ENCODE data around the gene RPL29. TPM values are rescaled to one million over a fixed set of nuclear protein-coding genes. Genes with fewer than 3 reads are reported as not detected.
A peak's percentile ranks its signal among the peaks of the same experiment; 100 is the strongest.
"Not testable (repeated sequence)": the region's sequence is repeated elsewhere in the genome, so short reads cannot be mapped to it uniquely, and the experiment has no call there.

The RPL29 gene
- polyA plus RNA-seq (2013, experiment 1 of 2), result 2,500 TPM
- polyA plus RNA-seq (2013, experiment 2 of 2), result 2,467 TPM

- no peak within 1 kb of the TSS for H3K14ac ChIP-seq (ENCODE audit: low read length)
- H4K91ac ChIP-seq (ENCODE audit: low read depth, low read length, poor library complexity), result no peak within 1 kb of the TSS
- H2AK5ac ChIP-seq (ENCODE audit: low read depth, low read length), result peak within 1 kb of the TSS; percentile 82
- peak; percentile 87 for DNase-seq (ENCODE audit: low spot score)
- peak within 1 kb of the TSS; percentile 58 for H4K8ac ChIP-seq (ENCODE audit: low read depth, low read length)
- H2BK5ac ChIP-seq (ENCODE audit: low read length), result peak within 1 kb of the TSS; percentile 83
- H2BK12ac ChIP-seq (ENCODE audit: low read length), result no peak within 1 kb of the TSS
- H3K23ac ChIP-seq (ENCODE audit: low read depth, low read length, poor library complexity), result peak within 1 kb of the TSS; percentile 97
- no peaks in the 10 kb centered on the region for H3K9me3 ChIP-seq (replicated peaks in 1 of 2; ENCODE audit: control insufficient read depth in 2 of 2, insufficient read depth in 1 of 2, low read depth in 1 of 2, low read length in 2 of 2)
- peak within 1 kb of the TSS; percentile 81 for H3K18ac ChIP-seq (ENCODE audit: low read length)
- H3K4ac ChIP-seq (ENCODE audit: low read length), result no peak within 1 kb of the TSS
- peaks cover 9% of the 10 kb centered on the region for H3K79me1 ChIP-seq (ENCODE audit: low read depth, low read length)
- H2BK15ac ChIP-seq (ENCODE audit: low read length), result no peak within 1 kb of the TSS
- peak within 1 kb of the TSS; percentile 90 for H3K9ac ChIP-seq (ENCODE audit: low read depth, low read length, poor library complexity)
- H2BK120ac ChIP-seq (ENCODE audit: low read depth, low read length), result no peak within 1 kb of the TSS
- peak within 1 kb of the TSS; percentile 89 to 96 for H3K4me3 ChIP-seq (ENCODE audit: low read length in 2 of 2)
- H2AFZ ChIP-seq (ENCODE audit: low read length), result peak within 1 kb of the TSS; percentile 66
- H3K27ac ChIP-seq (replicated peaks; ENCODE audit: low read length), result peak within 1 kb of the TSS; percentile 73
- peaks cover 14 to 16% of the 10 kb centered on the region in 2 donors for H3K4me1 ChIP-seq (ENCODE audit: control insufficient read depth in 2 of 2, insufficient read depth in 1 of 2, low read depth in 1 of 2, low read length in 2 of 2)
- H3K27me3 ChIP-seq (ENCODE audit: control insufficient read depth in 3 of 3, insufficient read depth in 3 of 3, low read depth in 1 of 3, low read length in 3 of 3), result peaks cover 0 to 2% (median 0%) of the 10 kb centered on the region in 3 experiments
- peaks cover 28 to 41% of the 10 kb centered on the region in 2 donors for H3K36me3 ChIP-seq (replicated peaks in 1 of 2; ENCODE audit: control insufficient read depth in 2 of 2, insufficient read depth in 2 of 2, low read length in 2 of 2)
- WGBS, 2 donors (ENCODE audit: extremely low coverage in 2 of 2, insufficient read length in 2 of 2, insufficient replicate concordance in 1 of 2), result no CpG with 5 or more reads among the region's 40 CpGs
- H3K4me2 ChIP-seq (ENCODE audit: insufficient read depth, low read length, poor library complexity, severe bottlenecking), result peak within 1 kb of the TSS; percentile 63
Observed at GRCh38 chr3:51995346-51996163, at the start of gene RPL29. Gene RPL29, minus strand, starts transcription at chr3:51995895. Its CDS starts 434 bp downstream, at chr3:51995461.

GRCh38 chr3:52044869-52045619, 49.3 kb upstream of the RPL29 start:
- WGBS, 2 donors (ENCODE audit: extremely low coverage in 2 of 2, insufficient read length in 2 of 2, insufficient replicate concordance in 1 of 2), result no CpG with 5 or more reads among the region's 18 CpGs
- Histone ChIP-seq H3K14ac (ENCODE audit: low read length) (no peak overlapping the region), H3K4me1 (ENCODE audit: control insufficient read depth in 2 of 2, insufficient read depth in 1 of 2, low read depth in 1 of 2, low read length in 2 of 2) (peaks cover 13 to 26% of the 10 kb centered on the region in 2 donors), H3K18ac (ENCODE audit: low read length) (peak overlapping the region; percentile 78), H4K8ac (ENCODE audit: low read depth, low read length) (no peak overlapping the region), H3K4me3 (ENCODE audit: low read length in 2 of 2) (no peak overlapping the region), H3K4me2 (ENCODE audit: insufficient read depth, low read length, poor library complexity, severe bottlenecking) (no peak overlapping the region), H2BK120ac (ENCODE audit: low read depth, low read length) (no peak overlapping the region), H3K36me3 (replicated peaks in 1 of 2; ENCODE audit: control insufficient read depth in 2 of 2, insufficient read depth in 2 of 2, low read length in 2 of 2) (peaks cover 6 to 9% of the 10 kb centered on the region in 2 donors), H2BK12ac (ENCODE audit: low read length) (no peak overlapping the region), H3K4ac (ENCODE audit: low read length) (no peak overlapping the region), H3K9me3 (replicated peaks in 1 of 2; ENCODE audit: control insufficient read depth in 2 of 2, insufficient read depth in 1 of 2, low read depth in 1 of 2, low read length in 2 of 2) (no peaks in the 10 kb centered on the region), H3K9ac (ENCODE audit: low read depth, low read length, poor library complexity) (no peak overlapping the region), H3K23ac (ENCODE audit: low read depth, low read length, poor library complexity) (no peak overlapping the region), H4K91ac (ENCODE audit: low read depth, low read length, poor library complexity) (no peak overlapping the region), H2BK15ac (ENCODE audit: low read length) (peak overlapping the region; percentile 23), H2AK5ac (ENCODE audit: low read depth, low read length) (peak overlapping the region; percentile 18), H3K27ac (replicated peaks; ENCODE audit: low read length) (no peak overlapping the region), H2BK5ac (ENCODE audit: low read length) (peak overlapping the region; percentile 25), H3K27me3 (ENCODE audit: control insufficient read depth in 3 of 3, insufficient read depth in 3 of 3, low read depth in 1 of 3, low read length in 3 of 3) (peaks cover 0 to 18% (median 0%) of the 10 kb centered on the region in 3 experiments), H2AFZ (ENCODE audit: low read length) (peak overlapping the region; percentile 86), H3K79me1 (ENCODE audit: low read depth, low read length) (no peaks in the 10 kb centered on the region)
- no peak for DNase-seq (ENCODE audit: low spot score)

- peaks cover 0 to 2% of the 10 kb centered on the region in 2 donors for H3K36me3 ChIP-seq (replicated peaks in 1 of 2; ENCODE audit: control insufficient read depth in 2 of 2, insufficient read depth in 2 of 2, low read length in 2 of 2)
- no peak overlapping the region for H2BK5ac ChIP-seq (ENCODE audit: low read length)
- H2BK15ac ChIP-seq (ENCODE audit: low read length), result peak overlapping the region; percentile 52
- no peak overlapping the region for H4K91ac ChIP-seq (ENCODE audit: low read depth, low read length, poor library complexity)
- H3K4me2 ChIP-seq (ENCODE audit: insufficient read depth, low read length, poor library complexity, severe bottlenecking), result no peak overlapping the region
- no peaks in the 10 kb centered on the region for H3K9me3 ChIP-seq (replicated peaks in 1 of 2; ENCODE audit: control insufficient read depth in 2 of 2, insufficient read depth in 1 of 2, low read depth in 1 of 2, low read length in 2 of 2)
- no peak overlapping the region for H3K4me3 ChIP-seq (ENCODE audit: low read length in 2 of 2)
- H4K8ac ChIP-seq (ENCODE audit: low read depth, low read length), result no peak overlapping the region
- WGBS, 2 donors (ENCODE audit: extremely low coverage in 2 of 2, insufficient read length in 2 of 2, insufficient replicate concordance in 1 of 2), result no CpG with 5 or more reads among the region's 6 CpGs
- peaks cover 17 to 31% of the 10 kb centered on the region in 2 donors for H3K4me1 ChIP-seq (ENCODE audit: control insufficient read depth in 2 of 2, insufficient read depth in 1 of 2, low read depth in 1 of 2, low read length in 2 of 2)
- H2AK5ac ChIP-seq (ENCODE audit: low read depth, low read length), result peak overlapping the region; percentile 60
- H3K27ac ChIP-seq (replicated peaks; ENCODE audit: low read length), result no peak overlapping the region
- H3K4ac ChIP-seq (ENCODE audit: low read length), result no peak overlapping the region
- H3K18ac ChIP-seq (ENCODE audit: low read length), result no peak overlapping the region
- H2AFZ ChIP-seq (ENCODE audit: low read length), result no peak overlapping the region
- peak overlapping the region; percentile 50 for H3K14ac ChIP-seq (ENCODE audit: low read length)
- no peaks in the 10 kb centered on the region for H3K79me1 ChIP-seq (ENCODE audit: low read depth, low read length)
- no peak overlapping the region for H2BK120ac ChIP-seq (ENCODE audit: low read depth, low read length)
- no peak for DNase-seq (ENCODE audit: low spot score)
- H3K9ac ChIP-seq (ENCODE audit: low read depth, low read length, poor library complexity), result no peak overlapping the region
- peaks cover 0 to 31% (median 0%) of the 10 kb centered on the region in 3 experiments for H3K27me3 ChIP-seq (ENCODE audit: control insufficient read depth in 3 of 3, insufficient read depth in 3 of 3, low read depth in 1 of 3, low read length in 3 of 3)
- no peak overlapping the region for H2BK12ac ChIP-seq (ENCODE audit: low read length)
- no peak overlapping the region for H3K23ac ChIP-seq (ENCODE audit: low read depth, low read length, poor library complexity)
Observed at GRCh38 chr3:52043750-52044149, 48.1 kb upstream of the RPL29 start.

GRCh38 chr3:52043039-52043438, 47.3 kb upstream of the RPL29 start:
- H3K9me3 ChIP-seq (replicated peaks in 1 of 2; ENCODE audit: control insufficient read depth in 2 of 2, insufficient read depth in 1 of 2, low read depth in 1 of 2, low read length in 2 of 2); H2BK12ac ChIP-seq (ENCODE audit: low read length); H2BK120ac ChIP-seq (ENCODE audit: low read depth, low read length); H3K23ac ChIP-seq (ENCODE audit: low read depth, low read length, poor library complexity); H3K36me3 ChIP-seq (replicated peaks in 1 of 2; ENCODE audit: control insufficient read depth in 2 of 2, insufficient read depth in 2 of 2, low read length in 2 of 2); H3K4me2 ChIP-seq (ENCODE audit: insufficient read depth, low read length, poor library complexity, severe bottlenecking); H3K4ac ChIP-seq (ENCODE audit: low read length); H2AFZ ChIP-seq (ENCODE audit: low read length); H3K14ac ChIP-seq (ENCODE audit: low read length); H4K91ac ChIP-seq (ENCODE audit: low read depth, low read length, poor library complexity); H3K4me3 ChIP-seq (ENCODE audit: low read length in 2 of 2); H4K8ac ChIP-seq (ENCODE audit: low read depth, low read length); DNase-seq (ENCODE audit: low spot score); H3K79me1 ChIP-seq (ENCODE audit: low read depth, low read length); H2BK15ac ChIP-seq (ENCODE audit: low read length); H3K9ac ChIP-seq (ENCODE audit: low read depth, low read length, poor library complexity); H2BK5ac ChIP-seq (ENCODE audit: low read length); H3K27ac ChIP-seq (replicated peaks; ENCODE audit: low read length): not testable (repeated sequence)
- H3K27me3 ChIP-seq (ENCODE audit: control insufficient read depth in 3 of 3, insufficient read depth in 3 of 3, low read depth in 1 of 3, low read length in 3 of 3), result peaks cover 0 to 39% (median 0%) of the 10 kb centered on the region in 3 experiments
- H3K18ac ChIP-seq (ENCODE audit: low read length), result peak overlapping the region; percentile 35
- H2AK5ac ChIP-seq (ENCODE audit: low read depth, low read length), result peak overlapping the region; percentile 60
- peaks cover 17 to 31% of the 10 kb centered on the region in 2 donors for H3K4me1 ChIP-seq (ENCODE audit: control insufficient read depth in 2 of 2, insufficient read depth in 1 of 2, low read depth in 1 of 2, low read length in 2 of 2)
- no CpG with 5 or more reads among the region's 1 CpG for WGBS, 2 donors (ENCODE audit: extremely low coverage in 2 of 2, insufficient read length in 2 of 2, insufficient replicate concordance in 1 of 2)
